Endothelial cell of umbilical vein (primary cell): ENCODE results near the gene CHPF2. TPM values are rescaled to one million over a fixed set of nuclear protein-coding genes. Genes with fewer than 3 reads are reported as not detected.

ENCODE experiments used
- BruUV-seq: library from RNA; stranded (reverse); fragments of 400-500 nt; replicated peaks from 2 replicates; lab custom pipeline; 2021; lab: Mats Ljungman, UMichigan
- CTCF ChIA-PET: fragments of 300-600, 350-600 bp; sonication (Branson Sonifier 250); formaldehyde crosslinking; loops from one replicate; lab custom pipeline; 2021; ENCODE audit warnings: antibody characterized with exemption, inconsistent platforms; lab: Charles Lee
- POLR2A ChIA-PET: fragments of 300-600, 350-600 bp; sonication (Branson Sonifier 250); formaldehyde crosslinking; loops from one replicate; lab custom pipeline; 2021; ENCODE audit warnings: antibody characterized with exemption, inconsistent platforms; lab: Charles Lee
- DNase-seq: peaks from one replicate; pipeline ENCODE4 v3.0.0-alpha.2; 2011; ENCODE audit warnings: low read depth, low spot score
- FAIRE-seq: peaks from 2 replicates; lab custom pipeline; 2011; peaks lifted over from hg19 to GRCh38; lab: Jason Lieb, UNC
- H2AFZ ChIP-seq: 2 replicates; pipeline ENCODE4 v1.6.0; 2012; ENCODE audit warnings: low read depth, low read length, control low read depth, inconsistent platforms
- H3K27ac ChIP-seq: 2 replicates; pipeline ENCODE4 v1.5.1; 2011; ENCODE audit warnings: low read depth, mild to moderate bottlenecking, control low read depth, low read length, moderate library complexity; ENCODE audit not compliant: insufficient read depth
- H3K27me3 ChIP-seq, 2 experiments: 2 replicates each; pipeline versions ENCODE4 v1.6.0 to v1.6.1; 2011; ENCODE audit warnings: low read length in 2 of 2, mixed read lengths in 1 of 2; ENCODE audit not compliant: control insufficient read depth in 2 of 2, insufficient read depth in 2 of 2
- H3K36me3 ChIP-seq, 2 experiments: 2 replicates in 1 of 2; 3 replicates in 1 of 2; pipeline ENCODE4 v1.5.1; 2011; ENCODE audit warnings: low read length in 2 of 2, mild to moderate bottlenecking in 1 of 2, moderate library complexity in 1 of 2; ENCODE audit not compliant: control insufficient read depth in 2 of 2, insufficient read depth in 2 of 2; ENCODE audit errors: extremely low read depth in 1 of 2
- H3K4me1 ChIP-seq: 3 replicates; pipeline ENCODE4 v1.5.1; 2011; ENCODE audit warnings: mild to moderate bottlenecking, low read length; ENCODE audit not compliant: control insufficient read depth, insufficient read depth; ENCODE audit errors: extremely low read depth
- H3K4me2 ChIP-seq: 2 replicates; pipeline ENCODE4 v1.6.1; 2011; ENCODE audit warnings: low read length, control low read depth, mixed read lengths; ENCODE audit not compliant: insufficient read depth
- H3K4me3 ChIP-seq, 3 experiments: fragments of 200-600 bp in 1 of 3; sonication (generic), shearing (Covaris generic) in 1 of 3; replicated peaks in 1 of 3; 2 replicates each; pipeline ENCODE4 v1.5.1; 2011 to 2016; ENCODE audit warnings: control low read depth in 3 of 3, low read length in 3 of 3, mild to moderate bottlenecking in 2 of 3, inconsistent platforms in 1 of 3, low read depth in 1 of 3, moderate library complexity in 1 of 3; ENCODE audit not compliant: insufficient read depth in 1 of 3
- H3K79me2 ChIP-seq: 2 replicates; pipeline ENCODE4 v1.6.0; 2012; ENCODE audit warnings: low read length, inconsistent platforms; ENCODE audit not compliant: control insufficient read depth, insufficient read depth
- H3K9ac ChIP-seq: replicated peaks from 2 replicates; pipeline ENCODE3; 2011; ENCODE audit warnings: low read length, control low read depth; ENCODE audit not compliant: insufficient read depth; ENCODE audit errors: extremely low read depth
- H3K9me1 ChIP-seq: replicated peaks from 3 replicates; pipeline ENCODE4 v1.6.0; 2011; ENCODE audit warnings: mild to moderate bottlenecking, low read length; ENCODE audit not compliant: control insufficient read depth, insufficient read depth; ENCODE audit errors: extremely low read depth
- H3K9me3 ChIP-seq: replicated peaks from 2 replicates; pipeline ENCODE4 v1.5.1; 2012; ENCODE audit warnings: low read length, inconsistent platforms; ENCODE audit not compliant: control insufficient read depth, insufficient read depth
- H4K20me1 ChIP-seq: replicated peaks from 2 replicates; pipeline ENCODE3; 2011; ENCODE audit warnings: mild to moderate bottlenecking, low read length; ENCODE audit not compliant: control insufficient read depth, insufficient read depth; ENCODE audit errors: extremely low read depth
- EZH2 ChIP-seq: IDR thresholded peaks from 2 replicates; pipeline ENCODE4 v1.6.1; 2012; ENCODE audit warnings: borderline replicate concordance, low read depth, mild to moderate bottlenecking, moderate library complexity, low read length, inconsistent platforms; ENCODE audit not compliant: severe bottlenecking
- FOS ChIP-seq: IDR thresholded peaks from 2 replicates; pipeline ENCODE4 v1.6.1; 2011; ENCODE audit warnings: mild to moderate bottlenecking, low read length, moderate library complexity, borderline replicate concordance; ENCODE audit not compliant: insufficient read depth
- GATA2 ChIP-seq: IDR thresholded peaks from 2 replicates; pipeline ENCODE4 v1.7.0; 2011; ENCODE audit warnings: low read depth, mild to moderate bottlenecking, moderate library complexity, mixed read lengths, low read length; ENCODE audit not compliant: insufficient read length, insufficient read depth
- JUN ChIP-seq: IDR thresholded peaks from 2 replicates; pipeline ENCODE4 v1.6.1; 2011; ENCODE audit warnings: borderline replicate concordance, low read depth; ENCODE audit not compliant: insufficient read length, insufficient read depth
- MYC ChIP-seq: IDR thresholded peaks from one replicate; pipeline ENCODE4 v1.6.1; 2011; ENCODE audit warnings: mild to moderate bottlenecking, low read depth, low read length
- POLR2A ChIP-seq: IDR thresholded peaks from 2 replicates; pipeline ENCODE4 v1.6.1; 2012; ENCODE audit warnings: low read depth, mild to moderate bottlenecking, control low read depth, low read length
- POLR2AphosphoS5 ChIP-seq: IDR thresholded peaks from 2 replicates; pipeline ENCODE4 v1.6.1; 2012; ENCODE audit warnings: low read depth, mild to moderate bottlenecking, control low read depth, low read length, moderate library complexity; ENCODE audit not compliant: insufficient read depth
- dilution Hi-C: fragments of 300-500 bp; cut with MboI; formaldehyde crosslinking; loops from one replicate; pipeline ENCODE4 v1.15.0; 2019; ENCODE audit warnings: low sequenced_read_pairs; ENCODE audit not compliant: extremely low pct_ligation_motif_present
- intact Hi-C: fragments of 100-400 bp; cut with micrococcal nuclease; formaldehyde crosslinking; loops from one replicate; pipeline ENCODE4 v1.10.0; 2022
- polyA plus RNA-seq, 4 experiments: library from polyadenylated mRNA; depleted of rRNA in 3 of 4; stranded (reverse) in 3 of 4; unstranded in 1 of 4; fragments of >200 nt; gene quantifications; 2 replicates each; pipeline versions ENCODE4 v1.2.1 to v1.2.3, GENCODE V29; 2011 to 2012; ENCODE audit warnings: missing spikeins in 1 of 4
- total RNA-seq: library from RNA; stranded (reverse); gene quantifications from 2 replicates; pipeline ENCODE4 v1.2.3, GENCODE V29; 2021
- TF ChIP-seq, protein P1 (sequence below): IDR thresholded peaks from 2 replicates; pipeline ENCODE4 v1.6.1; 2011; ENCODE audit not compliant: insufficient read depth, insufficient read length
- TF ChIP-seq, protein P2 (sequence below), 2 donors: IDR thresholded peaks; 1 replicate in 1 of 2; 2 replicates in 1 of 2; pipeline ENCODE4 v1.5.1; 2011; ENCODE audit warnings: low read length in 2 of 2, mild to moderate bottlenecking in 2 of 2, moderate library complexity in 2 of 2, control low read depth in 1 of 2, inconsistent platforms in 1 of 2, low read depth in 1 of 2; ENCODE audit not compliant: insufficient read depth in 1 of 2; ENCODE audit errors: extremely low read depth in 1 of 2

CHPF2 gene
- total and polyA plus RNA-seq, 2 donors (not counting 3 experiments of a cell fraction or from before 2014, with no cell fraction given), result 72.8 to 75.0 TPM

DNA sequence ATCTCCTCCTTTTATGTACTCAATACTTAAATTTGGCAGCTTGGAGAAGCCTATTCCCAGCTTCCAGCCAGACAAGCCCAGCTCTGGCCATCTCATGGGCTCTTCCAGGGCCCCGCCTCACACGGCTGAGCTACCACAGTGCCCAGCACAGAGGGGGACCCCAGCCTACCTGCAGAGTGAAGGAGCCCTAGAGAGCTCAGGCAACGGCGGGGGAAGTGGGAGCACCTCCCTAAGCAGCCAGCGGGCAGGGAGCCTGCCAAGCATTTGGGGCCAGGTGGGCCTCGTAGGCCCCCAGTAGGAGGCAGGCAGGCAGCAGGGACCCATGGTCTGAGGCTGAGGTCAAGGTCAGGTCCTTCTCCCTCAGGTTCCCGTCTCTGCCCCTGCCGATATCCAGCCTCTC, 45.3 kb downstream of the CHPF2 start:
- Histone ChIP-seq H3K79me2 (no peaks in the 10 kb centered on the region), H3K4me2 (no peak overlapping the region), H2AFZ (no peak overlapping the region), H3K4me3 (no peak overlapping the region), H3K9ac (no peak overlapping the region), H3K9me1 (no peaks in the 10 kb centered on the region), H3K27me3 (peaks cover 7 to 8% of the 10 kb centered on the region in 2 experiments), H3K4me1 (no peaks in the 10 kb centered on the region), H3K36me3 (no peaks in the 10 kb centered on the region), H3K27ac (no peak overlapping the region), H3K9me3 (no peaks in the 10 kb centered on the region), H4K20me1 (no peaks in the 10 kb centered on the region)
- no peak for FAIRE-seq
- intact Hi-C loops (no loop called here), dilution Hi-C loops (no loop called here)
- no TSS peak for BruUV-seq
- TF ChIP-seq MYC (no peak), EZH2 (no peak), JUN (no peak), FOS (no peak), POLR2A (no peak), GATA2 (no peak), POLR2AphosphoS5 (no peak)
- TF ChIP-seq, protein P1, sequence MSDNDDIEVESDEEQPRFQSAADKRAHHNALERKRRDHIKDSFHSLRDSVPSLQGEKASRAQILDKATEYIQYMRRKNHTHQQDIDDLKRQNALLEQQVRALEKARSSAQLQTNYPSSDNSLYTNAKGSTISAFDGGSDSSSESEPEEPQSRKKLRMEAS, result no peak
- TF ChIP-seq, protein P2, sequence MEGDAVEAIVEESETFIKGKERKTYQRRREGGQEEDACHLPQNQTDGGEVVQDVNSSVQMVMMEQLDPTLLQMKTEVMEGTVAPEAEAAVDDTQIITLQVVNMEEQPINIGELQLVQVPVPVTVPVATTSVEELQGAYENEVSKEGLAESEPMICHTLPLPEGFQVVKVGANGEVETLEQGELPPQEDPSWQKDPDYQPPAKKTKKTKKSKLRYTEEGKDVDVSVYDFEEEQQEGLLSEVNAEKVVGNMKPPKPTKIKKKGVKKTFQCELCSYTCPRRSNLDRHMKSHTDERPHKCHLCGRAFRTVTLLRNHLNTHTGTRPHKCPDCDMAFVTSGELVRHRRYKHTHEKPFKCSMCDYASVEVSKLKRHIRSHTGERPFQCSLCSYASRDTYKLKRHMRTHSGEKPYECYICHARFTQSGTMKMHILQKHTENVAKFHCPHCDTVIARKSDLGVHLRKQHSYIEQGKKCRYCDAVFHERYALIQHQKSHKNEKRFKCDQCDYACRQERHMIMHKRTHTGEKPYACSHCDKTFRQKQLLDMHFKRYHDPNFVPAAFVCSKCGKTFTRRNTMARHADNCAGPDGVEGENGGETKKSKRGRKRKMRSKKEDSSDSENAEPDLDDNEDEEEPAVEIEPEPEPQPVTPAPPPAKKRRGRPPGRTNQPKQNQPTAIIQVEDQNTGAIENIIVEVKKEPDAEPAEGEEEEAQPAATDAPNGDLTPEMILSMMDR (IDR thresholded peaks at IDR 0.05; ENCODE audit: extremely low read depth in 1 of 2, insufficient read depth in 1 of 2, low read depth in 1 of 2, low read length in 2 of 2), result no peak
- ChIA-PET CTCF (interaction anchor here (1.0 to 1.6 kb wide), 8 partner anchors 8 to 38 kb away, joined by 3 to 7 read pairs (median 4); no protein-coding TSS in a partner anchor), POLR2A (no interaction called here)
- no peak for DNase-seq
